Measurements from ENCODE around the gene LOXL3. TPM values are rescaled to one million over a fixed set of nuclear protein-coding genes. Genes with fewer than 3 reads are reported as not detected.

Gene LOXL3
- total RNA-seq, 4 donors from 2014 or later = 5.0 to 16.2 (median 13.5) TPM

DNA sequence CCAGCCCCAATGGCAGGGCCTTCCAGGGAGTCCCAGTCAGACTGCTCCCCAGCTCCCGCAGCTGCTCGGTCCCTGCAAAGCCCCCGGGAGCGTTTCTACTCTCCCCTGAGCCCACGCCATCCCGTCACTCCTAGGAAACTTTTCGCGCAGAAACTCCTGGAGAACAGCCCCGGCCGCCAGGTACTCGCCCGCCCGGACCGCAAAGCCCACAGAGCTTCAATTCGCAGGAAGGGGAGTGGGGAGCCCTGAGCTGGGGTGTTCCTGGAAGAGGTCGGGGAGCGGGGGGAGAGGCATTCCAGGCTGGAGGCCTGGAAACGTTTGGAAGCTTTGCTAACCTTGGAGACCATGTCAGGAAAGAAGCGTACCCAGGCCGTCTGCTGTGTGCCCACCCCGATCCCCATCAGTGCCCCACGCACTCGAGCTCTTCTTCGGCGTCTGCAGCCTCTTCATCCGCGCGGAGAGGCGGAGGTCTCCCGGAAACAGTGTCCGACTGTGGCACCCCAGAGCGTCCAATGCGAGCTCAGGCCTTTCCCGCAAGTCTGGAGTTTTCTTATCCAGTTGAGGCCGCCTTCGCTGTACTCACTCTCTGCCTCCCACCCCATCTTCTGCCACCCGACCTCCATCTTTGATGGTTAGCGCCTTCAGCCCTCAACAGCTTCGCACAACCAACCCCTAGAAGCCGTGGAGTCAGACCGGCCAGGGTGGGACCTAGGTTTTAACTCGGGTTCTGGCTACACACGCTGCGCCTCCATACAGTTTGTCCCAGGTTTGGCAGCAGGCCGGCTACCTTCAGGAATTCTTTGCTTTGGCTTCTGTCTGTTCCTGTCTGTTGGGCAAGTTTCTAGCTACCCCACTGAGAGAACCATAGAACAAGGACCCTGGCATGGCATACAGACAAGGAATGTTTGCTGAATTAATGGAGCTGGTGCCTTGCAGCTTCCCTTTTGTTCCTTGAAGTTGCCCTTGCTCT is 50.0 kb downstream of the LOXL3 start:
- no peaks in the 10 kb centered on the region for H3K9me3 ChIP-seq
- peaks cover 0 to 36% of the 10 kb centered on the region in 2 donors for H3K27me3 ChIP-seq
- TF ChIP-seq POLR2A (IDR thresholded peaks at IDR 0.05) (no peak), EP300 (IDR thresholded peaks at IDR 0.05) (no peak)
- H3K27ac ChIP-seq = peak overlapping the region; percentile 16 to 82 (median 76)
- H3K36me3 ChIP-seq = peaks cover 0 to 25% (median 0%) of the 10 kb centered on the region in 3 donors
- H3K4me3 ChIP-seq = peak overlapping the region; percentile 28 to 59 (median 56)
- peak in 1 of 2 donors; percentile 11 for DNase-seq (ENCODE audit: low spot score in 2 of 2)
- 44 to 52% methylated on average over 45 of the region's 45 CpGs for WGBS, 2 donors
- H3K4me1 ChIP-seq = peaks cover 0 to 75% (median 34%) of the 10 kb centered on the region in 4 donors

DNA sequence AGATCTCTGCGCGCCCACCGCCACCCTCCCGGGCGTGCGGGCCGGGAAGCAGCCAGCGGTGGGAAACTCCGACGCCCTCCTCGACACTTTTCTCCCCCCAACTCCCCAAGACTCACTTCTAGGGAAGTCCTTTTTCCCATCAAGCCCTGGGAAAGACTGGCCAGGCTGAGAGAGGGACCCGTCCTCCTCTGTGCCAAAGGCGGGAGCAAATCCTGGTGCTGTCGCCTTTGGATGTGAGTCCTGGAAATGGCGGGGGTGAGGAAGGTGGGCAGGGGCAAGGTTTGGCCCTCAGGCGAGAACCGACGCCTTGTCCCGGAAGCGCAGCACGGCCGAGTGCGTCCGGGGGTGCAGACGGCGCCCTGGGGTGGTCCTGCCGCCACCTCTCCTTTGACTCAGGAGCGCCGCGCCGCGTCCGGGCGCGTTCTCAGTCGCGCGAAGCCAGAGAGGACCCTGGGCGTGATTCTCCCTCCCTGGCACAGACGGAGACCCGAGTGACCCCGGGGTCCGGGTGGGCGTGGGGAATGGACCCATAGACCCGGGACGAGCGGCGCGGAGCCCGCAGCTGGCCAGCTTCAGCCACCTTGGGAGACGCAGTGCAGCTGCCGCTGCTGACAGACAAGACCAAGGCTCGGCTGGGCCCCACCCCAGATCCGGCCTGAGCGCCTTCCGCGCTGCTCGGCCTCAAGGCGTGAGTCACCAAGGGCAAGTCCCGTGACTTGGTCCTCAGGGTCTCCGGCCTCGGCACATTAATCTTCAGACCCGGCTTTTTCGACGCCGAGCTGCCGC is 50.8 kb downstream of the LOXL3 start:
- peak; percentile 56 to 74 for DNase-seq (ENCODE audit: low spot score in 2 of 2)
- peaks cover 0 to 44% of the 10 kb centered on the region in 2 donors for H3K27me3 ChIP-seq

DNA sequence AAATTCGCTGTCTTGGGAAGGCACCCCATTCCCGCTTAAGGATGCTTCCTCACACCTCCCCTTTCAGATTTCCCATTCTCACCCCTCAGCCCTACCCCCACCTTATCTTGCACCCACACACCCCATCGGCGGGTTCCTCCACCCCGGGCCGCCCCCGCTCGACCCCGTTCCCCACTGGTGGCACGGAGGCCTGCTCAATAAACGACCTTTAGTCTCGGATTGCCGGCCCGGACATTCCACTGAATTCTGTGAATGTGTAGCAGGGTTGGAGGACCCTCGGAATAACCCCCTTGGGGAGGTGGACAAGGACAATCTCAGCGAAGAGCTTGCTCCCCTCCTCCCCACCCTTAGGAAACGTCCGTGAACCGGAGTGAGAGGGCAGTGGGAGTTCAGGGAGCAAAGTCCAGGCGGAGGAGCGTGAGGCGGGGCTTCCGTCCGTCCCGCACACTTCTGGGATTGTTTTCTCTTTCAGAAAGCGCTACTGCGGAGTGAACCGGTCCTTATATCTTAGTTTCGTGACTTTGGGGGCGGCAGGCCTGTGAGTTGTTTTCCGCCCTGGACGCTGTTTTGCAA is 51.5 kb downstream of the LOXL3 start:
- Histone ChIP-seq H3K27me3 (peaks cover 0 to 51% of the 10 kb centered on the region in 2 donors), H3K9me3 (no peaks in the 10 kb centered on the region), H3K4me3 (peak overlapping the region; percentile 28 to 59 (median 56)), H3K4me1 (peaks cover 0 to 83% (median 44%) of the 10 kb centered on the region in 4 donors), H3K36me3 (peaks cover 0 to 25% (median 0%) of the 10 kb centered on the region in 3 donors), H3K27ac (peak overlapping the region in 3 of 4 donors; percentile 73 to 82 (median 79))
- WGBS, 2 donors = 12 to 17% methylated on average over 32 of the region's 32 CpGs
- DNase-seq (ENCODE audit: low spot score in 2 of 2) = no peak
- no peak for TF ChIP-seq EP300 (IDR thresholded peaks at IDR 0.05)
- TF ChIP-seq, protein P1, sequence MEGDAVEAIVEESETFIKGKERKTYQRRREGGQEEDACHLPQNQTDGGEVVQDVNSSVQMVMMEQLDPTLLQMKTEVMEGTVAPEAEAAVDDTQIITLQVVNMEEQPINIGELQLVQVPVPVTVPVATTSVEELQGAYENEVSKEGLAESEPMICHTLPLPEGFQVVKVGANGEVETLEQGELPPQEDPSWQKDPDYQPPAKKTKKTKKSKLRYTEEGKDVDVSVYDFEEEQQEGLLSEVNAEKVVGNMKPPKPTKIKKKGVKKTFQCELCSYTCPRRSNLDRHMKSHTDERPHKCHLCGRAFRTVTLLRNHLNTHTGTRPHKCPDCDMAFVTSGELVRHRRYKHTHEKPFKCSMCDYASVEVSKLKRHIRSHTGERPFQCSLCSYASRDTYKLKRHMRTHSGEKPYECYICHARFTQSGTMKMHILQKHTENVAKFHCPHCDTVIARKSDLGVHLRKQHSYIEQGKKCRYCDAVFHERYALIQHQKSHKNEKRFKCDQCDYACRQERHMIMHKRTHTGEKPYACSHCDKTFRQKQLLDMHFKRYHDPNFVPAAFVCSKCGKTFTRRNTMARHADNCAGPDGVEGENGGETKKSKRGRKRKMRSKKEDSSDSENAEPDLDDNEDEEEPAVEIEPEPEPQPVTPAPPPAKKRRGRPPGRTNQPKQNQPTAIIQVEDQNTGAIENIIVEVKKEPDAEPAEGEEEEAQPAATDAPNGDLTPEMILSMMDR (IDR thresholded peaks at IDR 0.05) = no peak
- TF ChIP-seq POLR2A (IDR thresholded peaks at IDR 0.05) = no peak

More for the DNA sequence above, 50.8 kb downstream of the LOXL3 start:
- H3K4me1 ChIP-seq = peaks cover 0 to 78% (median 39%) of the 10 kb centered on the region in 4 donors
- 2 to 8% methylated on average over 38 to 46 of the region's 67 CpGs for WGBS, 2 donors
- TF ChIP-seq POLR2A (IDR thresholded peaks at IDR 0.05) (peak; percentile 34 to 36), EP300 (IDR thresholded peaks at IDR 0.05) (peak in 1 of 2 donors; percentile 77)
- TF ChIP-seq, protein P1 (IDR thresholded peaks at IDR 0.05) = peak in 1 of 5 experiments; percentile 27
- peaks cover 0 to 25% (median 0%) of the 10 kb centered on the region in 3 donors for H3K36me3 ChIP-seq
- peak overlapping the region; percentile 28 to 59 (median 56) for H3K4me3 ChIP-seq
- peak overlapping the region; percentile 16 to 82 (median 76) for H3K27ac ChIP-seq
- H3K9me3 ChIP-seq = no peaks in the 10 kb centered on the region

DNA sequence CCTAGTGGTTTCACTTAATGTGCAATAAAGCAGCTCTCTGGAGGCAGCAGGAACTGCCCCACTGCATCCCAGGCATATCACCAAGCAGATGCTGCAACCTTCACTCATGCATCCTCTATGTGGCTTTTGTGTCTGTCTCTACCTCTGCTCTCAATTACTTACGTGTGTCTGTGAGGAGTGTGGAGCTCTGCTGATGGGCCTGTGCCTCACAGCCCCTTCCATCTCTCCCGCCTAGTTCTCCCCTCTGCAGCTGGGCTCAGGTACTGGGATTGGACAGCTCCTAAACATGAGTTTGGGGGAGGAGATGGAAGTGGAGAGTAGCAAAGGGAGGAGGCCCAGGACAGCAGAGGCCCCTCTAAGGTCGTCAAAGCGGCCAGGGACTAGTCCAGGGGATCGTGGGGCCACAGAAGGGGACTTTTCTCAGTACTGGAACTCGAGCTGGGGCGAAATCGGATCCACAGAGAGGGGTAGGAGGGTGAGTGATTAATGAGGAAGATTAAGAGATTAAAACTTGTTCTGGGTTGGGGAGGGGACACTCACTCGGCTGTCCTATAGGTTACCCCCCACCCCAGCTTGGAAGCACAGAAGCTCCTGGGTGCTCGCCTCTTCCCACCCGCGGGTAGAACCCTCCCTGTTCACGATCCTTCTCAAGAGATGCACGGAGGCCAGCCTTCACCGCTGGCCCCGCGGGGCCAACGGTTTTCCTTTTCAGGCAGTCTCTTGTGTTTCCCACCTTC is 52.2 kb downstream of the LOXL3 start:
- peaks cover 0 to 56% of the 10 kb centered on the region in 2 donors for H3K27me3 ChIP-seq
- TF ChIP-seq POLR2A (IDR thresholded peaks at IDR 0.05) (no peak), EP300 (IDR thresholded peaks at IDR 0.05) (no peak)
- TF ChIP-seq, protein P1 (IDR thresholded peaks at IDR 0.05) = no peak
- H3K4me1 ChIP-seq = peaks cover 0 to 78% (median 39%) of the 10 kb centered on the region in 4 donors
- WGBS, 2 donors = 83 to 84% methylated on average over 18 of the region's 18 CpGs
- peaks cover 0 to 24% (median 0%) of the 10 kb centered on the region in 3 donors for H3K36me3 ChIP-seq
- H3K4me3 ChIP-seq = no peak overlapping the region
- no peaks in the 10 kb centered on the region for H3K9me3 ChIP-seq
- no peak for DNase-seq (ENCODE audit: low spot score in 2 of 2)
- H3K27ac ChIP-seq = no peak overlapping the region

Data from tibial nerve (tissue), 4 donors.